Liver (tissue), 9 donors: ENCODE measurements around the gene ITGBL1. TPM values are rescaled to one million over a fixed set of nuclear protein-coding genes. Genes with fewer than 3 reads are reported as not detected.

Source experiments
- DNase-seq: peaks from one replicate; pipeline ENCODE4 v3.0.0-alpha.2; 2017; ENCODE audit warnings: low spot score
- H3K27ac ChIP-seq, 2 donors: one replicate each; pipeline ENCODE4 v1.7.0; 2013; ENCODE audit warnings: inconsistent platforms in 2 of 2, low read length in 2 of 2, control low read depth in 1 of 2, low read depth in 1 of 2, mild to moderate bottlenecking in 1 of 2
- H3K27me3 ChIP-seq, 4 donors: one replicate each; pipeline versions ENCODE4 v1.6.1 to v1.7.0; 2013; ENCODE audit warnings: low read length in 3 of 4, inconsistent platforms in 1 of 4, mild to moderate bottlenecking in 1 of 4, moderate library complexity in 1 of 4; ENCODE audit not compliant: control insufficient read depth in 4 of 4, insufficient read depth in 4 of 4
- H3K36me3 ChIP-seq, 4 donors: one replicate each; pipeline versions ENCODE4 v1.6.1 to v1.7.0; 2013; ENCODE audit warnings: low read length in 3 of 4, mild to moderate bottlenecking in 3 of 4, low read depth in 1 of 4, moderate library complexity in 1 of 4; ENCODE audit not compliant: control insufficient read depth in 4 of 4, insufficient read depth in 3 of 4
- H3K4me1 ChIP-seq, 4 donors: one replicate each; pipeline versions ENCODE4 v1.6.1 to v1.7.0; 2013; ENCODE audit warnings: low read length in 3 of 4, mild to moderate bottlenecking in 3 of 4, moderate library complexity in 1 of 4; ENCODE audit not compliant: control insufficient read depth in 4 of 4, insufficient read depth in 4 of 4
- H3K4me3 ChIP-seq, 3 donors: one replicate each; pipeline versions ENCODE4 v1.6.1 to v1.7.0; 2013; ENCODE audit warnings: low read length in 3 of 3, control low read depth in 1 of 3, low read depth in 1 of 3, mild to moderate bottlenecking in 1 of 3
- H3K9ac ChIP-seq, 2 donors: one replicate each; pipeline ENCODE4 v1.7.0; 2013; ENCODE audit warnings: low read length in 2 of 2, mild to moderate bottlenecking in 2 of 2, moderate library complexity in 2 of 2, control low read depth in 1 of 2, low read depth in 1 of 2
- H3K9me3 ChIP-seq, 4 donors: one replicate each; pipeline versions ENCODE4 v1.6.1 to v1.7.0; 2013; ENCODE audit warnings: low read length in 3 of 4; ENCODE audit not compliant: control insufficient read depth in 4 of 4
- ATF3 ChIP-seq: IDR thresholded peaks from 2 replicates; pipeline ENCODE4 v1.6.1; 2016; ENCODE audit warnings: antibody characterized with exemption
- EGR1 ChIP-seq, 2 donors: IDR thresholded peaks; 2 replicates each; pipeline ENCODE4 v1.6.1; 2016 to 2018; ENCODE audit warnings: antibody characterized with exemption in 2 of 2, low read depth in 2 of 2
- HNF4A ChIP-seq, 2 donors: conservative IDR thresholded peaks; 2 replicates each; pipeline ENCODE4 v1.6.1; 2016; ENCODE audit warnings: antibody characterized with exemption in 2 of 2, mild to moderate bottlenecking in 2 of 2
- HNF4G ChIP-seq: IDR thresholded peaks from 2 replicates; pipeline ENCODE4 v1.6.1; 2016; ENCODE audit warnings: antibody characterized with exemption
- JUND ChIP-seq, 2 donors: IDR thresholded peaks; 2 replicates each; pipeline ENCODE4 v1.6.1; 2016; ENCODE audit warnings: antibody characterized with exemption in 2 of 2
- REST ChIP-seq: IDR thresholded peaks from 2 replicates; pipeline ENCODE4 v1.6.1; 2016; ENCODE audit warnings: antibody characterized with exemption, mild to moderate bottlenecking
- SP1 ChIP-seq: IDR thresholded peaks from 2 replicates; pipeline ENCODE4 v1.6.1; 2018; ENCODE audit warnings: antibody characterized with exemption, mild to moderate bottlenecking
- TAF1 ChIP-seq: conservative IDR thresholded peaks from 2 replicates; pipeline ENCODE4 v1.6.1; 2016; ENCODE audit warnings: antibody characterized with exemption, mild to moderate bottlenecking
- YY1 ChIP-seq: IDR thresholded peaks from 2 replicates; pipeline ENCODE4 v1.6.1; 2016; ENCODE audit warnings: antibody characterized with exemption, mild to moderate bottlenecking
- ZBTB33 ChIP-seq: IDR thresholded peaks from 2 replicates; pipeline ENCODE4 v1.6.1; 2016; ENCODE audit warnings: antibody characterized with exemption
- WGBS: extraction: QIAGEN DNeasy Blood & Tissue Kit; methylation state at CpG from one replicate; pipeline ENCODE4 v1.1.7; 2013; 5-methylcytosine and 5-hydroxymethylcytosine counted together
- polyA plus RNA-seq, 2 donors: library from polyadenylated mRNA; stranded (reverse) in 1 of 2; unstranded in 1 of 2; fragments of 200-250 nt in 1 of 2; fragments of >200 nt in 1 of 2; fragmentation: Nextera tagmentation in 1 of 2; extraction: Ambion mirVana in 1 of 2; gene quantifications; one replicate each; pipeline versions ENCODE4 v1.2.1 to v1.2.3, GENCODE V29; 2013 to 2015
- total RNA-seq, 2 donors: library from RNA; depleted of rRNA; stranded (reverse); fragments of >200 nt; gene quantifications; one replicate each; pipeline ENCODE4 v1.2.3, GENCODE V29; 2014
- TF ChIP-seq, protein P1 (sequence below): fragments of 150-350 bp; IDR thresholded peaks from 2 replicates; pipeline ENCODE4 v1.5.1; 2017; ENCODE audit warnings: improper control_type of control experiment, low read depth, low read length; ENCODE audit not compliant: missing input control
- donor health status: healthy.
- donor health status: healthy.
- donor health status: healthy.
- donor health status: healthy.
- donor health status: healthy.

Gene ITGBL1
- total and polyA plus RNA-seq, 4 donors = 0.28 to 2.2 (median 1.2) TPM

DNA sequence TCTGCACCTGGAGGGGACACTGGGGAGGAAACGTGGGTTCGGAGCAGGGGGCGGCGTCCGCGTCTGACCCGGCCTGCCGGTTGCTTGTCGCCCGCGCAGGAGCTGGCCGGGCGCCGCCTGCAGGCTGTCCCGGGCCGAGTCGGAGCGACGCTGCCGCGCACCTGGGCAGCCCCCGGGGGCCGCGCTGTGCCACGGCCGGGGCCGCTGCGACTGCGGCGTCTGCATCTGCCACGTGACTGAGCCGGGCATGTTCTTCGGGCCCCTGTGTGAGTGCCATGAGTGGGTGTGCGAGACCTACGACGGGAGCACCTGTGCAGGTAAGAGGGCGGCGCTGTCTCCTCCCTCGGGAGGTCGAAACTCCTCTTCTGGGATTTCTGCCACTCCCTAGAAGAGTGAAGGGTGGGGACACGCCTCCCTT is 1.3 kb downstream of the ITGBL1 start:
- peak overlapping the region in 1 of 2 donors; percentile 46 for H3K9ac ChIP-seq
- TF ChIP-seq ZBTB33 = no peak
- TF ChIP-seq, protein P1, sequence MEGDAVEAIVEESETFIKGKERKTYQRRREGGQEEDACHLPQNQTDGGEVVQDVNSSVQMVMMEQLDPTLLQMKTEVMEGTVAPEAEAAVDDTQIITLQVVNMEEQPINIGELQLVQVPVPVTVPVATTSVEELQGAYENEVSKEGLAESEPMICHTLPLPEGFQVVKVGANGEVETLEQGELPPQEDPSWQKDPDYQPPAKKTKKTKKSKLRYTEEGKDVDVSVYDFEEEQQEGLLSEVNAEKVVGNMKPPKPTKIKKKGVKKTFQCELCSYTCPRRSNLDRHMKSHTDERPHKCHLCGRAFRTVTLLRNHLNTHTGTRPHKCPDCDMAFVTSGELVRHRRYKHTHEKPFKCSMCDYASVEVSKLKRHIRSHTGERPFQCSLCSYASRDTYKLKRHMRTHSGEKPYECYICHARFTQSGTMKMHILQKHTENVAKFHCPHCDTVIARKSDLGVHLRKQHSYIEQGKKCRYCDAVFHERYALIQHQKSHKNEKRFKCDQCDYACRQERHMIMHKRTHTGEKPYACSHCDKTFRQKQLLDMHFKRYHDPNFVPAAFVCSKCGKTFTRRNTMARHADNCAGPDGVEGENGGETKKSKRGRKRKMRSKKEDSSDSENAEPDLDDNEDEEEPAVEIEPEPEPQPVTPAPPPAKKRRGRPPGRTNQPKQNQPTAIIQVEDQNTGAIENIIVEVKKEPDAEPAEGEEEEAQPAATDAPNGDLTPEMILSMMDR = peak; percentile 9
- peak overlapping the region; percentile 30 to 55 (median 51) for H3K4me3 ChIP-seq
- peaks cover 0 to 3% (median 0%) of the 10 kb centered on the region in 4 donors for H3K27me3 ChIP-seq
- 8% methylated on average over 41 of the region's 41 CpGs for WGBS
- H3K27ac ChIP-seq = no peak overlapping the region
- H3K4me1 ChIP-seq = peaks cover 4 to 11% (median 6%) of the 10 kb centered on the region in 4 donors
- H3K9me3 ChIP-seq = no peaks in the 10 kb centered on the region
- no peaks in the 10 kb centered on the region for H3K36me3 ChIP-seq
- DNase-seq = no peak

DNA sequence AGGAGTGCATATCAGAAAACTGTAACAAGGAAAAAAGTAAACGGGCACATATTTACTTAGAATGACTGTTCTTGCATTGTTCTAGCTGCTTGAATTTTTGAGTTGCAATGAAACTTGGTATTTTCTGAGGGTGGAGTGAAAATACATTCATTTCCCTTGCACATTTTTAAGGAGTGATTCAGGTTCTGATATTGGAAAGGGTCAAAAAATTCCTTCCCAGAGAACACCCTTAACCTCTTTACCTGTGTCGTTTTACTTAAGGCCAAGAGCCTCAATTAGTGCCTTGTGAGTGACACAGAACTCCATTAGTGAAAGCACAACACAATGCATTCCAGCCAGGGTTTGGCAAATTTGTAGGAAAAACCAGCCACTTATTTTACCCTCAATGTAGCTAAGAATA is 2.3 kb downstream of the ITGBL1 start:
- Histone ChIP-seq H3K9me3 (no peaks in the 10 kb centered on the region), H3K36me3 (no peaks in the 10 kb centered on the region), H3K27me3 (peaks cover 0 to 1% (median 0%) of the 10 kb centered on the region in 4 donors), H3K9ac (no peak overlapping the region), H3K4me1 (peaks cover 4 to 11% (median 6%) of the 10 kb centered on the region in 4 donors), H3K4me3 (no peak overlapping the region), H3K27ac (no peak overlapping the region)
- 59% methylated on average over 2 of the region's 2 CpGs for WGBS
- TF ChIP-seq ATF3 = no peak
- TF ChIP-seq YY1 = no peak
- TF ChIP-seq EGR1 (IDR thresholded peaks at IDR 0.05; ENCODE audit: low read depth in 2 of 2) = no peak
- no peak for TF ChIP-seq JUND (IDR thresholded peaks at IDR 0.05)
- TF ChIP-seq HNF4A (conservative IDR thresholded peaks at IDR 0.05) = no peak
- TF ChIP-seq ZBTB33 = no peak
- TF ChIP-seq SP1 = no peak
- no peak for DNase-seq

GRCh38 chr13:101455863-101456262 is 3.4 kb downstream of the ITGBL1 start:
- Histone ChIP-seq H3K4me3 (no peak overlapping the region), H3K36me3 (no peaks in the 10 kb centered on the region), H3K27ac (no peak overlapping the region), H3K4me1 (peaks cover 4 to 11% (median 6%) of the 10 kb centered on the region in 4 donors), H3K9ac (no peak overlapping the region), H3K9me3 (peaks cover 0 to 3% (median 0%) of the 10 kb centered on the region in 4 donors), H3K27me3 (no peaks in the 10 kb centered on the region)
- 45% methylated on average over 3 of the region's 3 CpGs for WGBS
- DNase-seq = no peak
- TF ChIP-seq HNF4A (conservative IDR thresholded peaks at IDR 0.05) (no peak), ZBTB33 (no peak), YY1 (no peak), REST (no peak), TAF1 (no peak), HNF4G (no peak)
- TF ChIP-seq, protein P1 = no peak
